ENCODE results near the gene PIP5K1C. TPM values are rescaled to one million over a fixed set of nuclear protein-coding genes. Genes with fewer than 3 reads are reported as not detected.
A peak's percentile ranks its signal among the peaks of the same experiment; 100 is the strongest.
"Not testable (repeated sequence)": the region's sequence is repeated elsewhere in the genome, so short reads cannot be mapped to it uniquely, and the experiment has no call there.

The PIP5K1C gene
- polyA plus RNA-seq, 1 donor from 2014 or later: 11.5 TPM

DNA sequence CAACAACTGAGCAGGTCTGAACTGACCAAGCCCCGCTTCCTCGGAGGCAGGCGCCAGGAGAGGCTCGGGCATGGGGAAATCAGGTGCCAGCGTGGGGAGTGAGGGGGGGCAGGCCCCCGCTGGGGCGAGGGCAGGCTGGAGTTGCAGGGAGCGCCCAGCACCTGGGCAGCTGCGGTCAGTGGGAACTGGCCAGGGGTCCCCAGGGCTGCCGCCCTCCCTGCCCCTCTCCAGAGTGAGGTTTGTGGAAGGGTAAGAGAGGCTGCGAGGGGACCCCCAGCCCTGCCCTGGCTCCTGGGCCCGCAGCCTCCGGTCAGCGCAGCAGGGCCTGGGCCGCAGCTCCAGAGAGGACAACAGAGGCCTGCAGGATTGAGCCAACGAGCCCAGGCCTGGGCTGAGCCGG, 32.5 kb downstream of the PIP5K1C start:
- Mint-ChIP-seq H3K36me3 (peaks cover 4% of the 10 kb centered on the region), H3K27ac (no peak overlapping the region), H3K4me1 (peaks cover 0 to 20% (median 7%) of the 10 kb centered on the region in 3 donors)

DNA sequence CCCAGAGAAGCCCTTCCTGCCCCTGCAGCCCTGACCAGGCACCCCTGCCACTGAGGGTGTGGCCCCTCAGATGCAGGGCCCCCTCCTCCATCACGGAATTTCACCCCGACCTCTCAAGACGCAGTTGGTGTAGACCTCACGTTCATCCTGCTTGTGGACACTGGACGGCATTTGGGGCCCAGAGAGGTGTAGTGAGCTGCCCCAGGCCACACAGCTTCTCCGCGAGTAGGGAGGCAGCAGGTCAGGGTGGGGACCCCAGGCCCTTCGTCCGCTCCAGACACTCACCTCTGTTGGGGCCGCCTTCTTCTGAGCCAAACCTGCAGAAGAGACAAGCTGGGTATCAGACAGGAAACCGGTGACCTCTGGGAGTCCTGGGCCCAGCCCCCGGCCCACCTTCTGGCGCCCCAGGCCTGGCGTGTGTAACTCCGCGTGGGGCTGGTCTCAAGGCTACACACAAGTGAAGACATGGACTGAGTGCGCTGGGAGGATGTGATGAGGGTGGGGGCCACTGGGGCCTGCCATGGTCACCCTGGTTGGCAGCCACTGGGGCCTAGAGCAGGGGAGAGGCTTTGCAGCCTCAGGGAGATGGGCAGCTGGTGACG, 33.1 kb downstream of the PIP5K1C start:
- H3K4me1 Mint-ChIP-seq: peaks cover 0 to 19% (median 4%) of the 10 kb centered on the region in 3 donors
- H3K4me3 Mint-ChIP-seq: no peak overlapping the region
- no peak overlapping the region for H3K27ac Mint-ChIP-seq
- peaks cover 8% of the 10 kb centered on the region for H3K27me3 Mint-ChIP-seq
- peaks cover 4% of the 10 kb centered on the region for H3K36me3 Mint-ChIP-seq
- no peaks in the 10 kb centered on the region for H3K9me3 Mint-ChIP-seq

More for the DNA sequence above, 32.5 kb downstream of the PIP5K1C start:
- Mint-ChIP-seq H3K27me3 (peaks cover 12% of the 10 kb centered on the region), H3K4me3 (no peak overlapping the region), H3K9me3 (no peaks in the 10 kb centered on the region)

- not testable (repeated sequence) for H3K4me3 Mint-ChIP-seq, H3K27me3 Mint-ChIP-seq, H3K9me3 Mint-ChIP-seq, H3K27ac Mint-ChIP-seq, H3K36me3 Mint-ChIP-seq
- peaks cover 0 to 16% (median 2%) of the 10 kb centered on the region in 3 donors for H3K4me1 Mint-ChIP-seq
Observed at GRCh38 chr19:3666545-3666856, 33.8 kb downstream of the PIP5K1C start.

- peaks cover 0 to 14% (median 2%) of the 10 kb centered on the region in 3 donors for H3K4me1 Mint-ChIP-seq
- peaks cover 3% of the 10 kb centered on the region for H3K27me3 Mint-ChIP-seq
- H3K4me3 Mint-ChIP-seq: peak overlapping the region in 3 of 4 donors; percentile 65 to 72 (median 72)
- H3K27ac Mint-ChIP-seq: no peak overlapping the region
- no peaks in the 10 kb centered on the region for H3K9me3 Mint-ChIP-seq
- peaks cover 6% of the 10 kb centered on the region for H3K36me3 Mint-ChIP-seq
Observed at GRCh38 chr19:3665681-3666544, 34.4 kb downstream of the PIP5K1C start.

- Mint-ChIP-seq H3K36me3 (peaks cover 5% of the 10 kb centered on the region), H3K4me1 (peaks cover 0 to 11% (median 2%) of the 10 kb centered on the region in 3 donors), H3K27me3 (peaks cover 1% of the 10 kb centered on the region), H3K9me3 (no peaks in the 10 kb centered on the region), H3K4me3 (peak overlapping the region in 3 of 4 donors; percentile 72 to 81 (median 72)), H3K27ac (no peak overlapping the region)
Observed at GRCh38 chr19:3664879-3665642, 35.2 kb downstream of the PIP5K1C start.

DNA sequence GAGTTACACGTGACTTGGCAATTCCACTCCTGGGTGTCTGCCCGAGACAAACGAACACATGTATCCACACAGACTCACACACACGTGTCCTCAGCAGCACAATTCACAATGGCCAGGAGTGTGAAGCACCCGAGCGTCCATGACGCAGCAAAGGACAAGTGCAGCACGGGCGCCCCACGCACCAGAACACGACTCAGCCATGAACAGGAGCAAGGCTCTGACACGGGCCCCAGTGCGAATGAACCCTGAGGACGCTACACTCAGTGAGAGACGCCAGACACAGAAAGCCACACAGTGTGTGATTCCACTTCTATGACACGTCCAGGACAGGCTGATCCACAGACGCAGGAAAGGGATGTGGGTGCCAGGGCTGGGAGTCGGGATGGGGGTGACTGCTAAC, 36.4 kb downstream of the PIP5K1C start:
- Mint-ChIP-seq H3K4me3 (peak overlapping the region in 1 of 4 donors; percentile 33), H3K27me3 (peaks cover 1% of the 10 kb centered on the region), H3K9me3 (no peaks in the 10 kb centered on the region), H3K4me1 (peaks cover 0 to 10% (median 2%) of the 10 kb centered on the region in 3 donors), H3K27ac (no peak overlapping the region), H3K36me3 (peaks cover 5% of the 10 kb centered on the region)

- Mint-ChIP-seq H3K27ac (no peak overlapping the region), H3K4me1 (peaks cover 0 to 10% (median 2%) of the 10 kb centered on the region in 3 donors), H3K36me3 (peaks cover 5% of the 10 kb centered on the region), H3K9me3 (no peaks in the 10 kb centered on the region), H3K4me3 (peak overlapping the region in 1 of 4 donors; percentile 45), H3K27me3 (peaks cover 1% of the 10 kb centered on the region)
Observed at GRCh38 chr19:3661284-3662238, 38.7 kb downstream of the PIP5K1C start.

- Mint-ChIP-seq H3K4me3 (no peak overlapping the region), H3K9me3 (no peaks in the 10 kb centered on the region), H3K27ac (no peak overlapping the region), H3K27me3 (no peaks in the 10 kb centered on the region), H3K4me1 (peaks cover 0 to 5% (median 0%) of the 10 kb centered on the region in 3 donors), H3K36me3 (peaks cover 3% of the 10 kb centered on the region)
Observed at GRCh38 chr19:3660493-3661219, 39.6 kb downstream of the PIP5K1C start.

- Mint-ChIP-seq H3K9me3 (no peaks in the 10 kb centered on the region), H3K4me1 (peaks cover 0 to under 1% (median 0%) of the 10 kb centered on the region in 3 donors), H3K27me3 (no peaks in the 10 kb centered on the region), H3K36me3 (peaks cover 3% of the 10 kb centered on the region), H3K27ac (no peak overlapping the region), H3K4me3 (no peak overlapping the region)
Observed at GRCh38 chr19:3659746-3660112, 40.5 kb downstream of the PIP5K1C start.

DNA sequence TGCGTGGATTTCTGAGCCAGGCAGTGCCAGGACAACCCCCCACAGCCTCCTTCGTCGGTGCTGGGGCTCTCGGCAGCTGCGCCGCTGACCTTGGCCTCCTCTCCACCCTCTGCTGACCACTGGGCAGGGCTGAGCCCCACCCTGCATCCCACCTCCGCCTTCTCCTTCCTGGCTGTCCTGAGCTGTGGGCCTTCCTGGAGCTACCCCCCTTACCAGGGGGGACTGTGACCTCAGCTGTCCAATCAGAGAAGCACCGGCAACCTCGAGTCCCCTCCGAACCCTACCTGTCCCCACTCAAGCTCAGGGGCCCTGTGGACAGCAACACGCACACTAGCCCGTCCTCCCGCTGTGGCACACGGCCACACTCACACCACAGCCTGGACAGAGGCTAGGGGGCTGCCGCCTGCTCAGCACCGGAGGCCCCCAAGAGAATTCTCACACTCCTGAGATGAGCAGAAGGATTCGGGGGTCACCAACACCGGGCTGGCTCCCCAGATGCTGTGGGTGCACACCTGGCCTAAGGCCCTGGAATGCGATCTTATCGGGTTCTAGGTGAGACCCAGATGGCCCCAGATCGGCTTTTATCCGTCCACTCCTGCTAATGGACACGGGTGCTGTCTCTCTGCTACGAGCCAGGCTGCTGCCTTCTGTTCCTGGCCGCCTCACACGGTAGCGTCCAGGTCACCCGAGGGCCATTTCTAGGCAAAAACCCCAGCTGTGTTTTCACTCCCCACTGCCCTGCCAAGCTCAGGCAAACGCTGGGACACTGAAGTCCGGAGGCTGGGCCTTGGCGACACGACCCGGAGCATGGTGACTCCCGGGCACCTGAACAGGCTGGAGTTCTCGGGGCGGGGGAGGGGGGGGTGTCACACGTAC, 41.2 kb downstream of the PIP5K1C start:
- no peak overlapping the region for H3K27ac Mint-ChIP-seq
- H3K4me3 Mint-ChIP-seq: no peak overlapping the region
- no peaks in the 10 kb centered on the region for H3K27me3 Mint-ChIP-seq
- no peaks in the 10 kb centered on the region for H3K9me3 Mint-ChIP-seq
- H3K4me1 Mint-ChIP-seq: no peaks in the 10 kb centered on the region
- peaks cover 3% of the 10 kb centered on the region for H3K36me3 Mint-ChIP-seq

GRCh38 chr19:3658004-3658869, 42.0 kb downstream of the PIP5K1C start:
- Mint-ChIP-seq H3K36me3 (peaks cover 3% of the 10 kb centered on the region), H3K4me1 (no peaks in the 10 kb centered on the region), H3K9me3 (no peaks in the 10 kb centered on the region), H3K27me3 (no peaks in the 10 kb centered on the region), H3K27ac (no peak overlapping the region), H3K4me3 (no peak overlapping the region)

GRCh38 chr19:3657395-3657769, 42.9 kb downstream of the PIP5K1C start:
- Mint-ChIP-seq H3K27me3 (no peaks in the 10 kb centered on the region), H3K4me1 (no peaks in the 10 kb centered on the region), H3K4me3 (no peak overlapping the region), H3K36me3 (peaks cover 3% of the 10 kb centered on the region), H3K27ac (no peak overlapping the region), H3K9me3 (no peaks in the 10 kb centered on the region)
